ENCODE results near the gene DDX39A.
"Not testable (repeated sequence)": the region's sequence is repeated elsewhere in the genome, so short reads cannot be mapped to it uniquely, and the experiment has no call there.

DDX39A gene

DNA sequence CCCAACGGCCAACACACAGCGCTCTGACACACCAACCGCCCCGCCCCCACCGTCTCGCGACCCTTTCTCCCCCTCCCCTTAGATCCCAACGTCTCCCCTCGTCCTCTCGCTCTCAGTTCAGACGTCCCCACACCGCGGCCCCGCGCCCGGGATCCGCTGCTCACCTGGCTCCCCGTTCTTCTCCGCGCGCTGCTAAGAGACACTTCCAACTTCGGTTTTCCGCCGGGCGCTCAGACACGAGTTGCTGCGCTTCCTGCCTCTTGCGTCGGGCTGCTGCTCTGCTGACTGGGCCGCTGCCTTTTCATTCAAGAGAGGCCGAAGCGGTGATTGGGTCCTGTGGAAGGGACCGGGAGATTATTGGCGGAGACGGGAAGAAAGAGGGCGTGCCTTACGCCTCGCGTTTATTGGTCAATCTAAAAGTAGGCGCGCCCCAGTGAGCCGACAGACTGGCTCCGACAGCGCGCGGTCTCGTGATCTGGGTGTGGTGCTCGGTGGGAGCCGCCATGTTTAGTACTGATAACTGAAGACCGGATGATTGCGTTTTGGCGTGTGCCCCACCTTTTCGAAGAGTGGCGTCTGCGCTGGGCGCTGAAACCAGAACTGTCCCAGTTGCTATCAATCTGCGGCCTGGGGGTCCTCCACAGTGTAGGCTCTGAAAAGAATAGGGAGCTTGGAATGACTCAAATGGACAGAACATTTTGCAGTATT lies at the start of gene DDX39A:
Gene DDX39A (minus strand): TSS at position 236 of the 708 bp plus-strand sequence. CDS start 6,121 bp downstream, outside the sequence.
- H3K4me3 Mint-ChIP-seq = peak within 1 kb of the TSS; percentile 90
- peaks cover 45% of the 10 kb centered on the region for H3K4me1 Mint-ChIP-seq (ENCODE audit: low read depth)
- H3K9me3 Mint-ChIP-seq = peaks cover 4% of the 10 kb centered on the region
- peak within 1 kb of the TSS; percentile 95 for H3K27ac Mint-ChIP-seq
- peaks cover 45% of the 10 kb centered on the region for H3K36me3 Mint-ChIP-seq (ENCODE audit: low read depth)
- no peaks in the 10 kb centered on the region for H3K27me3 Mint-ChIP-seq

DNA sequence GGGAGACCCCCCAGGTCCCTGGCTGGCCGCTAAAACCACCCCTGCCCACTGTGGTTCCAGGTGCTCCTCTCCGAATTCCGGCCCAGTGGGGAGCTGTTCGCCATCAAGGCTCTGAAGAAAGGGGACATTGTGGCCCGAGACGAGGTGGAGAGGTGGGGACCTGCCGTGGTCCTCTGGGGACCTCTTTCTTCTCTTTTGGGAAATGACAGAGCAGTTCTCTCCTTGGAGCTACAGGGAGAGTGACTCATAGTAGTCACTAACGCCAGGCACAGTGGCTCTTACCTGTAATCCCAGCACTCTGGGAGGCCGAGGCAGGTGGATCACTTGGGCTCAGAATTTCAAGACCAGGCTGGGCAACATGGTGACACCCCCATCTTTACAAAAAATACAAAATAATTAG lies 48.7 kb upstream of the DDX39A start:
- H3K27ac Mint-ChIP-seq = no peak overlapping the region
- peaks cover 2% of the 10 kb centered on the region for H3K27me3 Mint-ChIP-seq
- H3K4me3 Mint-ChIP-seq = no peak overlapping the region
- H3K4me1 Mint-ChIP-seq (ENCODE audit: low read depth) = peaks cover 1% of the 10 kb centered on the region
- peaks cover 37% of the 10 kb centered on the region for H3K36me3 Mint-ChIP-seq (ENCODE audit: low read depth)
- H3K9me3 Mint-ChIP-seq = no peaks in the 10 kb centered on the region

GRCh38 chr19:14467391-14467790 lies 48.2 kb upstream of the DDX39A start:
- Mint-ChIP-seq H3K27ac (no peak overlapping the region), H3K4me1 (ENCODE audit: low read depth) (no peaks in the 10 kb centered on the region), H3K27me3 (no peaks in the 10 kb centered on the region), H3K4me3 (no peak overlapping the region), H3K9me3 (no peaks in the 10 kb centered on the region), H3K36me3 (ENCODE audit: low read depth) (peaks cover 42% of the 10 kb centered on the region)

DNA sequence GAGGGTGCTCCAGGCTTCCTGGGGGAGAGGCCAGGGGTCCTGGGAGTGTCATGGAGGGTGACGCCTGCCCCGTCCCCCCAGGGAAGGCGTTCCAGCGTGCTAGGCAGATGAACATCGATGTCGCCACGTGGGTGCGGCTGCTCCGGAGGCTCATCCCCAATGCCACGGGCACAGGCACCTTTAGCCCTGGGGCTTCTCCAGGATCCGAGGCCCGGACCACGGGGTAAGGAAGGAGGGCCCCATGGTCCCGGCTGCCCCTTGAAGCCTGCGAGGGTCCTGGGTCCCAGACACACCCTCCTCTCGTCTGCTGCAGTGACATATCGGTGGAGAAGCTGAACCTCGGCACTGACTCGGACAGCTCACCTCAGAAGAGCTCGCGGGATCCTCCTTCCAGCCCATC lies 44.6 kb upstream of the DDX39A start:
- H3K27me3 Mint-ChIP-seq = no peaks in the 10 kb centered on the region
- peaks cover 10% of the 10 kb centered on the region for H3K4me1 Mint-ChIP-seq (ENCODE audit: low read depth)
- peaks cover 55% of the 10 kb centered on the region for H3K36me3 Mint-ChIP-seq (ENCODE audit: low read depth)
- H3K9me3 Mint-ChIP-seq = no peaks in the 10 kb centered on the region
- no peak overlapping the region for H3K27ac Mint-ChIP-seq
- H3K4me3 Mint-ChIP-seq = no peak overlapping the region

- not testable (repeated sequence) for H3K9me3 Mint-ChIP-seq; H3K27me3 Mint-ChIP-seq; H3K4me3 Mint-ChIP-seq; H3K4me1 Mint-ChIP-seq (ENCODE audit: low read depth); H3K27ac Mint-ChIP-seq
- peaks cover 46% of the 10 kb centered on the region for H3K36me3 Mint-ChIP-seq (ENCODE audit: low read depth)
These were observed 43.3 kb upstream of the DDX39A start for GRCh38 chr19:14462401-14462800.

DNA sequence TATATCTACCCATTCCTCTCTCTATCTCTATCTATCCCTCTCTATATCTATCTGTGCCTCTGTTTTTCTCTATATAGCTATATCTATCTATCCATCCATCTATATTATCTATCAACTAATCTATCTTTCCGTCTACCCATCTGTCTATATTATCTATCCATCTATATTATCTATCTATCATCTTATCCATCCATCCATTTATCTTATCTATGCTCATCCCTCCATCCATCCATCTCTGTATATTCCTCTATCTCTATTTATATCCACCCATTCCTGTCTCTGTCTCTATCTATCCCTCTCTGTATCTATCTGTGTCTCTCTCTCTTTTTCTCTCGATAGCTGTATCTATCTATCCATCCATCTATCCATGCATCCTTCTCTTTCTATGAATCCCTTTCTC lies 41.8 kb upstream of the DDX39A start:
- Mint-ChIP-seq H3K4me1 (ENCODE audit: low read depth) (peaks cover 10% of the 10 kb centered on the region), H3K36me3 (ENCODE audit: low read depth) (peaks cover 45% of the 10 kb centered on the region), H3K9me3 (no peaks in the 10 kb centered on the region)

GRCh38 chr19:14459703-14460102 lies 40.6 kb upstream of the DDX39A start:
- Mint-ChIP-seq H3K36me3 (ENCODE audit: low read depth) (peaks cover 42% of the 10 kb centered on the region), H3K9me3 (no peaks in the 10 kb centered on the region), H3K4me1 (ENCODE audit: low read depth) (peaks cover 10% of the 10 kb centered on the region), H3K27ac (peak overlapping the region; percentile 47), H3K4me3 (no peak overlapping the region), H3K27me3 (no peaks in the 10 kb centered on the region)

More for the DNA sequence above, 41.8 kb upstream of the DDX39A start:
- H3K27ac Mint-ChIP-seq = no peak overlapping the region
- H3K27me3 Mint-ChIP-seq = no peaks in the 10 kb centered on the region
- H3K4me3 Mint-ChIP-seq = no peak overlapping the region

DNA sequence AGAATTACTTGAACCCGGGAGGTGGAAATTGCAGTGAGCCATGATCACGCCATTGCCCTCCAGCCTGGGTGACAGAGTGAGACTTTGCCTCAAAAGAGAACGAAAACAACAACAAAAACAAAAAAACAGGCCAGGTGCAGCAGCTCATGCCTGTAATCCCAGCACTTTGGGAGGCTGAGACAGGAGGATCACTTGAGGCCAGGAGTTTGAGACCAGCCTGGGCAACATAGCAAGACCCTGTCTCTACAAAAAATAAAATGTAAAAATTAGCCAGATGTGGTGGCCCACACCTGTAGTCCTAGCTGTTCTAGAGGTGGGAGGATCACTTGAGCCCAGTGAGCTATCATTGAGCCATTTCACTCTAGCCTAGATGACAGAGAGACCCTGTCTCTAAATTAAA lies 33.2 kb upstream of the DDX39A start:
- peaks cover 44% of the 10 kb centered on the region for H3K36me3 Mint-ChIP-seq (ENCODE audit: low read depth)

GRCh38 chr19:14450876-14451275 lies 31.7 kb upstream of the DDX39A start:
- no peak overlapping the region for H3K4me3 Mint-ChIP-seq
- H3K27ac Mint-ChIP-seq = no peak overlapping the region
- peaks cover 13% of the 10 kb centered on the region for H3K4me1 Mint-ChIP-seq (ENCODE audit: low read depth)
- H3K36me3 Mint-ChIP-seq (ENCODE audit: low read depth) = peaks cover 53% of the 10 kb centered on the region
- H3K27me3 Mint-ChIP-seq = no peaks in the 10 kb centered on the region
- no peaks in the 10 kb centered on the region for H3K9me3 Mint-ChIP-seq

More for the DNA sequence above, 33.2 kb upstream of the DDX39A start:
- H3K9me3 Mint-ChIP-seq, H3K27ac Mint-ChIP-seq, H3K27me3 Mint-ChIP-seq, H3K4me3 Mint-ChIP-seq: not testable (repeated sequence)
- H3K4me1 Mint-ChIP-seq (ENCODE audit: low read depth) = peaks cover 13% of the 10 kb centered on the region

GRCh38 chr19:14450168-14450874 lies 31.2 kb upstream of the DDX39A start:
- Mint-ChIP-seq H3K4me3 (no peak overlapping the region), H3K27ac (no peak overlapping the region), H3K9me3 (no peaks in the 10 kb centered on the region), H3K27me3 (no peaks in the 10 kb centered on the region), H3K36me3 (ENCODE audit: low read depth) (peaks cover 53% of the 10 kb centered on the region), H3K4me1 (ENCODE audit: low read depth) (peaks cover 13% of the 10 kb centered on the region)

DNA sequence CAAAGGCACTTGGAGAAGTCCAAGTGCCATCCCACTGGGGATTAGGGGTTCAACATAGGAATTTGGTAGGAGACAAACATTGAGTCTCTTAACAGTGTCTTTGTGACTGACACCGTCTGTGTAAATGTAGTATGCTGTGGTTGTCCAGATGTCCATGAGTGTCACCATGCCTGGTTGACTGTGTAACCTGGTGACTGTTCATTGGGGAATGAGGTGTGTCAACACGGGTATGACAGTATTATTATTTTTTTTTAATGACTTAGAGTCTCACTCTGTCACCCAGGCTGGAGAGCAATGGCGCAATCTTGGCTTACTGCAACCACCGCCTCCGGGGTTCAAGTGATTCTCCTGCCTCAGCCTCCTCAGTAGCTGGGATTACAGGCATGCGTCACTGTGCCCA lies 30.2 kb upstream of the DDX39A start:
- peaks cover 13% of the 10 kb centered on the region for H3K4me1 Mint-ChIP-seq (ENCODE audit: low read depth)
- no peaks in the 10 kb centered on the region for H3K9me3 Mint-ChIP-seq
- no peak overlapping the region for H3K27ac Mint-ChIP-seq
- no peak overlapping the region for H3K4me3 Mint-ChIP-seq
- H3K36me3 Mint-ChIP-seq (ENCODE audit: low read depth) = peaks cover 56% of the 10 kb centered on the region
- H3K27me3 Mint-ChIP-seq = no peaks in the 10 kb centered on the region

DNA sequence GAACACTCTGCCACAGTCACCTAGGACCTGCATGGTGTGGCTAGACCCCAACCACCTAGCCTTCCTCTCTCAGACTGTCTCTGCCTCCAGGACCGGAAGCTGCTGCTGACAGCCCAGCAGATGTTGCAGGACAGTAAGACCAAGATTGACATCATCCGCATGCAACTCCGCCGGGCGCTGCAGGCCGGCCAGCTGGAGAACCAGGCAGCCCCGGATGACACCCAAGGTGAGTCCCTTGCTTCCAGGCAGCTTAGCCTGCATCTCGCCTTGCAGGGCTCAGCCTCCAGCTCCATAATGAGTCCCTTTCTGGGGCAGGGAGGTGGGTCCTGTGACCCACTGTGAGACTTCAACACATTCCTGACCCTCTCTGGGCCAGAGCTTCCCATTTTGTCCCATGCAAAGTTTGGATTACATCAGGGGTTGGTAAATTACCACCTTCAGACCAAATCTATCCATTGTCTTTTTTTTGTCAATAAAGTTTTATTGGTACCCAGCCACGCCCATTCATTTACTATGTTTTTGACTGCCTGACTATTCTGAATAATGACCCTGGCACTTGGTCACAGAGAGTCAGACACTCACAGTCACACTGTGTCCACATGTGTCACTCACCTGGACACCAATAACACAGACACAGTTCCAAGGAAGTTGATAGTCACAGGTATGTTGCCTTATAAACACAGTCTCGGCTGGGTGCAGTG lies 27.3 kb upstream of the DDX39A start:
- Mint-ChIP-seq H3K27ac (no peak overlapping the region), H3K36me3 (ENCODE audit: low read depth) (peaks cover 68% of the 10 kb centered on the region), H3K4me3 (no peak overlapping the region), H3K27me3 (no peaks in the 10 kb centered on the region), H3K4me1 (ENCODE audit: low read depth) (peaks cover 20% of the 10 kb centered on the region), H3K9me3 (no peaks in the 10 kb centered on the region)

GRCh38 chr19:14443632-14444216 lies 24.6 kb upstream of the DDX39A start:
- Mint-ChIP-seq H3K27me3 (no peaks in the 10 kb centered on the region), H3K4me3 (no peak overlapping the region), H3K4me1 (ENCODE audit: low read depth) (peaks cover 33% of the 10 kb centered on the region), H3K9me3 (no peaks in the 10 kb centered on the region), H3K27ac (no peak overlapping the region), H3K36me3 (ENCODE audit: low read depth) (peaks cover 49% of the 10 kb centered on the region)

GRCh38 chr19:14442891-14443631 lies 23.9 kb upstream of the DDX39A start:
- H3K27ac Mint-ChIP-seq = no peak overlapping the region
- H3K36me3 Mint-ChIP-seq (ENCODE audit: low read depth) = peaks cover 43% of the 10 kb centered on the region
- H3K4me1 Mint-ChIP-seq (ENCODE audit: low read depth) = peaks cover 37% of the 10 kb centered on the region
- no peaks in the 10 kb centered on the region for H3K9me3 Mint-ChIP-seq
- no peaks in the 10 kb centered on the region for H3K27me3 Mint-ChIP-seq
- H3K4me3 Mint-ChIP-seq = no peak overlapping the region
